ENCODE measurements around the gene PADI4. TPM values are rescaled to one million over a fixed set of nuclear protein-coding genes. Genes with fewer than 3 reads are reported as not detected.
"Not testable (repeated sequence)": the region's sequence is repeated elsewhere in the genome, so short reads cannot be mapped to it uniquely, and the experiment has no call there.

The PADI4 gene
- total RNA-seq, 1 experiment from 2014 or later: not detected

DNA sequence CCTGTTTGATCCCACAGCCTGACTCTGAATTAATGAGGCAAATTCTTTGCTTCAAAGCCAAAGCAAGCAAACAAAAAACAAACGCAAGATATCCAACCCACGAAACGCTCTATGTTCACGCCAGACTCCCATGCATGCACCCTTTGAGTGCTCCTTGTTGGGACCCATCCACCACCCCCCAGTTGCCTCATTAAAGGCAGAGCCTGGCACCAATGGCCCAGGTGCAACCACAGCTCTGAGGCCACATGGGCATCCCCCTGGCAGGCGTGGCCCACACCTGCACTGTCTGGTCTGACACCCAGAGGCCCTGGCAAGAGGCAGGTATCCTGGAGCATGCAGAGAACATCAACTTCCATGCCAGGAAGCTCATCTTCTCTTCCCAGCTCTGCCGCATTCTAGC, 1.1 kb upstream of the PADI4 start:
- DNase-seq (ENCODE audit: low read depth): no peak
- in situ Hi-C loops (cut with HindIII; ENCODE audit: low pct_unique_long_range_greater_than_20kb, low sequenced_read_pairs): no loop called here

DNA sequence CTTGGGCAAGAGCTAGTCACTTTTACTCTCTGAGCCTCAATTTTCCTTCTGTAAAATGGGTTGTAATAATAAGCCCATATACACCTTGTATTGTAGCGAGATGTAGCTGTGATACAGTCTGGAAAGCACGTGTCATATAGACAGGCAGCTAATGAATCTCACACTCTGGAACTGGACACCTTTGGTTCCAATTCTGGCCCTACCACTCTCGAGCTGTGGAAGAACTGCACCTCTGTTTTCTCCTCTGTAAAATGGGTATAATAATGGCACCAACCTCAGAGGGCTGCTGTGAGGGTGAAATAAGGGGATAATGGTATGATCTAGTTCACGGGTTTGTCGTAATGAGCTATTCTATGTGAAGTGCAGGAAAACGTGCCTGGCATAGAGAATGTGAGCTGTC, 668 bp upstream of the PADI4 start:
- no peak for DNase-seq (ENCODE audit: low read depth)
- in situ Hi-C loops (cut with HindIII; ENCODE audit: low pct_unique_long_range_greater_than_20kb, low sequenced_read_pairs): no loop called here

DNA sequence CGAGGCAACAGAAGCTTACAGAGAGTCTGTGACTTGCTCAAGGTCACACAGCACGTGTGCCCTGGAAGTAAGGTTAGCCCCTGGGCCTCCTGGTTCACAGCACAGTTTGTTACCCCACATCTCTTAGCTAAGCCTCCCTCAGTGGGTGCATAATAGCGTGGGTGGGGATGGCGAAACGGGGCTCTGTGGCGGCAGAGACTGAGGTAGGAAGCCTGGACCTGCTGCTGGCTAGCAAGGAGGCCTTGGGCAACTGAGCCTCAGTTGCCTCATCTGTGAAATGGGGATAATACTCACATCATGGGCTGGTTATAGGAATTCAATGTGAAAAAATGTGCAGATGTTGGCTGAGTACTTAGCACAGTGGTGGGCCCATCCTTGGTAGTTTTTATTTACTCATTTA, 596 bp downstream of the PADI4 start:
- in situ Hi-C loops (cut with HindIII; ENCODE audit: low pct_unique_long_range_greater_than_20kb, low sequenced_read_pairs): no loop called here
- DNase-seq (ENCODE audit: low read depth): no peak

DNA sequence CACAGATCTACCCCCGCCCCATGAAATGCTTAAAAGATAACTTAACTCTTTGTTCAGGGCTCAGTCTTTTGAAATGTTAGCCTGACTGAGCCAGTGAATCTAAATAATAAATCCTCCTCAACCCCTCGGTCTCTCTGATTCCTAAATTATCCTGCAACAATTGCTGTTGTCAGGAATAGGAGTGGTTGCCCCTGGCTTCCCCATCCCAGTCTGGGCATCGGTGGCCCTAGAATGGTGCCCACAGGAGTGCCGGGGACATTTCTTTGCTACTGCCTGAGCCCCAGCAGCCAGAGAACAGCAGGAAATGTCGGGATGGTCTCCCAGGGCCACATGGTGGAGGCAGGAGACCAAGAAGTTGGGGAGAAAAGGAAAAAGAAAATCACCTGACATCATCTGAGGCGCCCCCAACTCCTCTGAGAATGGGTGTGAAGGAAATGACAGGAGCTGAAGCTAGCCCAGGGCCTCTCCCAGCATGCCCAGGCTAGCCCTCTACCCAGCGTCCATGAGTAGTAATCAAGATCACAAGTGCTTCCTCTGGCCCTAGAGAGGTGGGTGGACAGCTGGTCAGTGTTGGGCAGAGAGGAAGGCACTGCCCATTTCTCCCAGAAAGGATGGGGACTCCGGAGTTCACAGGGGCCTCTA, 1.6 kb downstream of the PADI4 start:
- in situ Hi-C loops (cut with HindIII; ENCODE audit: low pct_unique_long_range_greater_than_20kb, low sequenced_read_pairs): no loop called here
- no peak for DNase-seq (ENCODE audit: low read depth)

DNA sequence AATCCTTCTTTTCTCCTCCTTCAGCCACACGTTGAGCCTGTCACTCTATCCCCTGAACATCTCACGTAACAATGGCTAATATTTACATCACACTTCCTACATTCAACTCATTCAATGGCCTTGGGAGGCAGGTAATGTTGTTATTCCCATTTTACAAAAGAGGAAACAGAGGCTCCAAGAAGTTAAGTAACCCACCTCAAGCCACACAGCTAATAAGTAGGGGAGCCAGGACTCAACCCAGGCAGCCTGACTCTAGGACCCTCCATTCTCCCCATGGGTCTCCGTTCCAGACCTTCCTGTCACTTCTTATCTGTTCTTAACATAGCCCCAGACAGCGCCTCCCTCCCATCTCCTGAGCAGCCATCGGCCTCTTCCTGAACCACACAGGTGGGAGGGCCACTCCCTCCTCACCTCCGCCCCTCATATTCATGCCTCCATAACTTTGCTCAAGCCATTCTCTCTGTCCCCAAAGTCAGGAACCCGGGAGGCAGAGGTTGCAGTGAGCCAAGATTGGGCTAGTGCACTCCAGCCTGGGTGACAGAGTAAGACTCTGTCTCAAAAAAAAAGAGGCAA, 2.2 kb downstream of the PADI4 start:
- DNase-seq (ENCODE audit: low read depth): no peak
- in situ Hi-C loops (cut with HindIII; ENCODE audit: low pct_unique_long_range_greater_than_20kb, low sequenced_read_pairs): no loop called here

DNA sequence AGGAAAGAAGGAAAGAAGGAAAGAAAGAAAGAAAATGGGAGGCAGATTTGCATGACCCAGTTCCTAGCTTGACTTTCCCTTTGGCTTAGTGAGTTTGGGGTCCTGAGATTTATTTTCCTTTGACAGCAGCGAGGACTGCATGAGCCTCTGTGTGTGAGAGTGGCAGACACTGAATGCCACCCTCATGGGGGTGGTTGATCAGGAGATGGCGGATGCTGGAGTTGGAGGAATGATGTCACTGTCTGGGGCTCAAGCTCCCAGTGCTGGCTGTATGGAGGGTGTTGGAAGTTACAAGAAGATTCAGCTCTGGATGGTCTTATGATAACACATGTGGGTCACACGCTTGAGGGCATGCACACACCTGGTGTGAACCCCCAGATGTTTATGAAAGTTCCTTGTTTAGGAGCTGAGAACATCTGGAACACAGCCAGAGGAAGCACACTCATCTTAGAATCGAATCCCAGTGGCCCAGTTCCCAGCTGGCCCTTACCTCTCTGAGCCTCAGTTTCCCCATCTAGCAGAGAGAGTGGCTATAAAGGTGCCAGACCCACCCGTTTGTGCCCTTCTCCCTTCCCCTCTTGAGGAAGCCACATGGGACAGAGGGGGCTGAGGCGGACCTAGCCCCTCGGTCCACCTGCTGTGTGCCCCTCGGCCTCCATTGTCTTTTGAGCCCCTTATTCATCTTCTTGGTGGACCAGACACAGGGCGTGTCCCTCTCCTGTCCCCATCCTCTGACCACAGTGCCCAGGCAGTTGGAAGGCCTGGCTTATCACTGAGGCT, 5.7 kb downstream of the PADI4 start:
- DNase-seq (ENCODE audit: low read depth): no peak
- in situ Hi-C loops (cut with HindIII; ENCODE audit: low pct_unique_long_range_greater_than_20kb, low sequenced_read_pairs): no loop called here

DNA sequence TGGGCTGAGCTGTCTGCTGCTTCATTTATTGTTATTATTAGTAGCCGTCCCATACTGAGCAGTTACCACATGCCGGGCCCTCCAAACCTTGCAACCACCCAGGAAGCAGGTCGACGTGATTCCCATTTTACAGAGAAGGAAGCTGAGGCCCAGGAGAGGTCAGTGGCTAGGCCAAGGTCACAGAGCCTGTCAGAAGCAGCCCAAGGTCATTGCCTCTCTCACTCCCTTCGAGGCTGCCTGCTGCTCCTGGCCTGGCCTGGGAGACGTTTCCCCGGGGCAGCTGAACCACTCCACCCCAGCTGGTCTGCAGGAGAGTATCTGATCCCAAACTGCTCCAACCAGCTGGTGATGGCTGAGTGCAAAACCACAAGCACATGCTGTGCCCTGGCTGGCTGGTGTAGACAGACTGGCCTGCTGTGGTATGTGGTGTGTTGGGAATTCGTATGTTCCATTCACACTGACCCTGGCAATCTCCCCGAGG, 6.5 kb downstream of the PADI4 start:
- in situ Hi-C loops (cut with HindIII; ENCODE audit: low pct_unique_long_range_greater_than_20kb, low sequenced_read_pairs): no loop called here
- no peak for DNase-seq (ENCODE audit: low read depth)

DNA sequence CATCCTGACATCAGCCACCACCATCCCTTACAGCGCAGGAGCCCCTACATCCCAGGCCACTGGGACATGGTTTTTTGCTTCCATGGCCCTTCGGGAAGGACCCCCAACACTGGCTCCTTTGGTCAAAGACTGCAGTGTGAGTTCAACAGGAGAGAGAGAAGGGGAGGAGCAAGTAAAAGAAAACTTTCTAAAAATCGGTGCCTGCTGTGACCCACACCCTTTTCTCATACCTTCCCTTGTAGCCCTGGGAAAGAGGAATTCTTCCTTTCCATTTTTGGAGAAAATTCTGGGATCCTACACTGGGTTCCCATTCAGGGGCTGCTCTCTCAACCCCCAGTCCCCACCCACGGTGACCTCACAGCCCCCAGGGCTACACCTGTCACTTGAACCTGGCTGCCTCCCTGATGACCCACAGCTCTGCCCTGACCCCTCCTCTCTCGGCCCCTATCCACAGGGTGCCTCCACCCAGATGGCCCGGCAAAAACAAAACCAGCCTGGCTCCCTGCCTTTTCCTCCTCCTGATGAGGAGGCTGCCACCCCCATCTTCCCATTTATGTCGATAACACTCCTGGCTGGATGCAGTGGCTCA, 7.6 kb downstream of the PADI4 start:
- no peak for DNase-seq (ENCODE audit: low read depth)

DNA sequence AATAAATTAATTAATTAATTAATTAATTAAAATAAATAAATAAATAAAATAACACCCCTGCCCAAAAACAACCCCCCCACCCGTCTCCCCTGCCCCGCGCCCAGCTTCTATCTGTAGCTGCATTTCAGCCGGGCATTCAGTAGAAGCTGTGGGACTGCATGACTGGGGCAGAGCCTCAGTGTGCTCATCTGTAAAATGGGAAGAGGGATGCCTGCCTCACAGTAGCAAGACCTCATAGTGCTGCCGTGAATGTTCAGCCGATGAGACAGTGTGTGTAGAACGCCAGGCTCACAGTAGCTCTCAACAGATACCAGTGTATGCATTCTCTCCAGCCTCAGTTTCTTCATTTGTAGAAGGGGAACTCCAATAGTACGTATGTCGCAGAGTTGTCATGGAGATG, 8.7 kb downstream of the PADI4 start:
- in situ Hi-C loops (cut with HindIII; ENCODE audit: low pct_unique_long_range_greater_than_20kb, low sequenced_read_pairs): no loop called here
- DNase-seq (ENCODE audit: low read depth): no peak

More for the DNA sequence above, 7.6 kb downstream of the PADI4 start:
- in situ Hi-C loops (cut with HindIII; ENCODE audit: low pct_unique_long_range_greater_than_20kb, low sequenced_read_pairs): no loop called here

DNA sequence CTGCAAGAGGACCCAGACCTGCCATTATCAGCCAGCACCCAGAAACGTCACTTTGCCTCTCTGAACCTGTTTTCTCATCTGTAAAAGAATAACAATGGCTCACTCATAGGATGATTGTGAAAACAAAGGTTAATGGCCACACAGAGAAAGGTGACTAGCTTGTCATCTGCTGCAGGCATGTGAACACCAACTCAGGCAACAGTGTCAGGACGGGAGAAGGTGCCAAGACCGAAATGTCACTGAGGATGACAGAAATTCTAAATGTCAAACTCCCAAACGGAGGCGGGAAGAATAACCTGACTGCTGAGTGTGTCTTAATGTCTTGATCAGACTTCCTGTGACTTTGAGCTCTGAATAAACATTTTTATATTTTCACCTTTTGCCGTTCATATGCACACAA, 10.3 kb downstream of the PADI4 start:
- DNase-seq (ENCODE audit: low read depth): no peak

DNA sequence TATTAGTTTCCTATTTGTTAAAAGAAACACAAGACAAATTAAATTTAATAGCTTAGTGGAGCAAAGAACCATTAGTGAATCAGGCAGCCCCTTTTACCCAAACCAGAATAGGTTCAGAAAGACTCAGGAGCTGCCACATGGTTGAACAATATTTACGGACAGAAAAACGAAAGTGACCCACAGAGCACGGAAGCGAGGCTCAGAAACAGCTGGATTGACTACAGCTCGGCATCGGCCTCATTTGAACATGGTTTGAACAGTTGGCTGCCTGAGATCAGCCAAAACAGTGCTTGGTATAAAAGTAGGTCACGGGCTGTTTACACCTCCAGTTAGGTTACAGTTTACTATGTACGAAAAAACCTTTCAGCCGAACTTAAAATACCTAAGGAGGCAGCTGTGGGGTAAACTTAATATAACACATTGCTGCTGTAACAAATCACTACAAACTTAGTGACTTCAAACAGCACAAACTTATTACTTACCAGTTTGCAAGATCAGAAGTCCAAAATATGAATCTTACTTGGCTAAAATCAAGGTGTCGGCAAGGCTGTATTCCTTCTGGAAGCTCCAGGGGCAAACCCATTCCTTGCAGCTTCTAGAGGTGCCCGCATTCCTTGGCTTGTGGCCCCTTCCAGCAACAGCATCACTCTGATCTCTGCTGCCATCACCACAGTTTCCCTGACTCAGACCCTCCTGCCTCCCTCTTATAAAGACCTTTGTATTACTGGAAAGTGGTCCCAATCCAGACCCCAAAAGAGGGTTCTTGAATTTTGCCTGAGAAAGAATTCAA, 11.8 kb downstream of the PADI4 start:
- DNase-seq (ENCODE audit: low read depth): no peak
- in situ Hi-C loops (cut with HindIII; ENCODE audit: low pct_unique_long_range_greater_than_20kb, low sequenced_read_pairs): no loop called here

More for the DNA sequence above, 10.3 kb downstream of the PADI4 start:
- in situ Hi-C loops (cut with HindIII; ENCODE audit: low pct_unique_long_range_greater_than_20kb, low sequenced_read_pairs): no loop called here

DNA sequence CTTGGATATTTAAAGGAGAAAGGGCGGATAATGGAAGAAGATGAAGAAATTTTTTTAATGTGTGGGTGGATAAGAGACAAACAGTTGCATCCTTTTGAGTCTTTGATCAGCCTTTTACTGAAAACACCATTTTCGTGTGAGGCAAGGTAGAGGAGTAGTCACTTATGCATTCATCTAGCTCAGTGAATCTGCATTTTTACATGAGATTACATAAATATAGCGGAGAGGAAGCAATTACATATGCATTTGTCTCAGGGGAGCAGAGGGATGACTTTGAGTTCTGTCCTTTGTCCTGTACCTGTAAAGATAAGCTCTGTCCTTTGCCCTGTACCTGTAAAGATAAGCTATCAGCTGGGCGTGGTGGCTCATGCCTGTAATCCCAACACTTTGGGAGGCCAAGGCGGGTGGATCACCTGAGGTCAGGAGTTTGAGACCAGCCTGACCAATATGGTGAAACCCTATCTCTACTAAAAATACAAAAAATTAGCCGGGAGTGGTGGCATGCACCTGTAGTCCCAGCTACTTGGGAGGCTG, 13.9 kb downstream of the PADI4 start:
- in situ Hi-C loops (cut with HindIII; ENCODE audit: low pct_unique_long_range_greater_than_20kb, low sequenced_read_pairs); DNase-seq (ENCODE audit: low read depth): not testable (repeated sequence)

DNA sequence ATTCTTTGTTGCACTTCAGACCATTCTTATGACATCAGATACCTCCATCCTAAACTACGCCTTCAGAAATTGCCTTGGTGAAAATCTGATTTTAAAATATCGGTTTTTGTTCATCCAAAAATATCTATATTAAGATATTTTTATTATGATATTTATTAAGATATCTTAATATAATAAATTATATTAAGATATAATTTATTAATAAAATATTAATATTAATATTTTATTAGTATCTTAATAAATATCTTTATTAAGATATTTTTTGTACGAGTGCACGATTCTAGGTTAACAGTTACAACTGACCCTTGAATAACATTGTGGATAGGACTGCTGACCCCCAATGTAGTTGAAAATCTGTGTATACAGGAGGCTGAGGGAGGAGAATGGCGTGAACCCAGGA, 20.9 kb downstream of the PADI4 start:
- no peak for DNase-seq (ENCODE audit: low read depth)
- in situ Hi-C loops (cut with HindIII; ENCODE audit: low pct_unique_long_range_greater_than_20kb, low sequenced_read_pairs): no loop called here

DNA sequence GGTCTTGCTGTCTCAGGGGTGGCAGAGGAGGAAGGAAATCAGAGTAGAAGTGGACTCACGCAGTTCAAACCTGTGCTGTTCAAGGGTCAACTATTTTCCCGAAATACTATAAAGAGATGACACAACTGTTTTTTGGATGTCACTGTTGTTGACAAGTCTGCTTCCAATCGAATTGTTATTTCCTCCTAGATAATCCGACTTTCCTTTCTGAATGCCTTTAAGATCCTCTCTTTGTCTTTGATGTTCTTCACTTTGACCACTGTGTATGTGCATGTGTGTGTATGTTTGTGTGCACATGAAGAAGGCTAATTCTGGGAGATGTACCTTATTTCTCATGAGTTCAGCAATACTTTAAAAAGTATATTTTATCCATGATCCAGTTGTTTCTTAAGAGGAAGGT, 21.6 kb downstream of the PADI4 start:
- in situ Hi-C loops (cut with HindIII; ENCODE audit: low pct_unique_long_range_greater_than_20kb, low sequenced_read_pairs): no loop called here
- DNase-seq (ENCODE audit: low read depth): no peak

DNA sequence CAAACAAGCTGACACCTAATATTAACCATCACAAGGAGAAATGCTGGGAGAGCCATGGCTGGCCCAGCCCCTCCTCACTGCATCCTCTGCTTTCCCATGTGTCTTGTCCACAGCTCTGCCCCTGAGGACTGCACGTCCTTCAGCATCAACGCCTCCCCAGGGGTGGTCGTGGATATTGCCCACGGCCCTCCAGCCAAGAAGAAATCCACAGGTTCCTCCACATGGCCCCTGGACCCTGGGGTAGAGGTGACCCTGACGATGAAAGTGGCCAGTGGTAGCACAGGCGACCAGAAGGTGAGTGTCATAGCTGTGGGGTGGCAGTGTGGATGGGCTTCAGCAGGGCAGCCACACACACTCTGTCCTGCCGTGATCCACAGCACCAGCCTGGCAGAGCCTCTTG, 22.9 kb downstream of the PADI4 start:
- no peak for DNase-seq (ENCODE audit: low read depth)
- in situ Hi-C loops (cut with HindIII; ENCODE audit: low pct_unique_long_range_greater_than_20kb, low sequenced_read_pairs): no loop called here

DNA sequence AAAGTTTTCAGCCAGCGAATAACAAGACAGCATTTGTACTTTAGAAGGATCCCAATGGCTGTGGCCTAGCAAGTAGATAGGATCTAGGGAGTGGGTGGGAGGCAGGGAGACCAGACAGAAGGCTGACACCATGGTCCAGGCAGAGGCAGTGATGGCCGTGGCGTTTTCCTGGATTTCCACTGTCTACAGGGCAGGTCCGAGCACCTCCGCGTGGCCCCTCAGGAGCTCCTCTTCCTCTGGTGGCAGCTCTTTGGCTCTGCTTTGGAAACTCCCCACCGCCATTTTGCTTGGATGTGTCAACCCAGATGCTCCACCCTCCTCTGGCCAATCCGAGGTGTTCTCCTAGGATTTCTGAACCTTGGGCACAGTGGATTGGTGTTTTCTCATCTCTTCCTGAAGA, 25.1 kb downstream of the PADI4 start:
- DNase-seq (ENCODE audit: low read depth): no peak
- in situ Hi-C loops (cut with HindIII; ENCODE audit: low pct_unique_long_range_greater_than_20kb, low sequenced_read_pairs): no loop called here

DNA sequence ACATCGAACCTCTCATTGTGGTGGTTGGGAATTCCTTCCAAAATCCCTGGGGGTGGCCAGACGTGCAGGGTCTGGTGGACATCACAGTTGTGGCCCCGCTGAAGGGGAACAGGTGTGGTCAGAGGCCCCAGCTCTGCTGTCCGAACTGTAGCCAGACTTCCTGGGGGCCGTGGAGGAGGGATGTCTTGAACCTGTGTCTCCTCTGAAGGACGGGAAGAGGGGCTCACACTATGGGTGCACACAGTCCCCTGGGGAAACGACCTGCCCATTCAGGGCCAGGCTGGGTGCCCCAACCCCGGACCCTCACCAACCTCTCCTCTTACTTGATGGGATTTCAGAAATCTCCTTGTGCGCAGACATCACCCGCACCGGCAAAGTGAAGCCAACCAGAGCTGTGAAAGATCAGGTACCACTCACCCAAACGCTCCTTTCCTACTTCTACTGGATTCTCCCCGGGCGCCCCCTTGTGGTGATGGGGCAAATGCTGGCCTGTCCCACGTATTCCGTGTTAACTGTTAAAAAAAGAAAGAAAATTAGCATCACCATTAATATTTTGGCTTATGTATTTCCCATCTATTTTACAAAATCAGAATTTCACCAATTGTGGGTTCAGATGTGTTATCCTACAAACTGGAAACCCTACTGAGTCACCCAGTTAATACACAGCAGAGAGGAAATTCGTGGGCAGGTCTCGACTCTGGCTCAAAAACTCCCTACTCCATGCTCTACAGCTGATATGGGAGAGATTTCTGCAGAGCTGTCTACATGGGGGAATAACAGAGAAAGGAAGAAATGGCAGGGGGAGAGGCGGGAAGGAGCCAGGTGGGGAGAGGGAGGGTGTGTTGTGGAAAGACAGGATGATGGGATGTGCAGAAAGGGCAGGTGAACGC, 28.1 kb downstream of the PADI4 start:
- in situ Hi-C loops (cut with HindIII; ENCODE audit: low pct_unique_long_range_greater_than_20kb, low sequenced_read_pairs): no loop called here
- peak; percentile 34 for DNase-seq (ENCODE audit: low read depth)

Data from Caki2 (cell line).